ENCODE measurements around the gene THBD. TPM values are rescaled to one million over a fixed set of nuclear protein-coding genes. Genes with fewer than 3 reads are reported as not detected.

THBD gene
- total RNA-seq, 4 donors from 2014 or later = 12.0 to 77.4 (median 39.5) TPM

- WGBS, 2 donors (ENCODE audit: low coverage in 1 of 2) = 4 to 10% methylated on average over 4 to 8 of the region's 8 CpGs
- peak; percentile 83 for ATAC-seq
Measured at GRCh38 chr20:23061734-23062561, 12.5 kb upstream of the THBD start.

GRCh38 chr20:23061262-23061661, 11.8 kb upstream of the THBD start:
- no peaks in the 10 kb centered on the region for H3K36me3 ChIP-seq
- no peak for ATAC-seq
- peaks cover under 1% of the 10 kb centered on the region for H3K27me3 ChIP-seq
- no peak overlapping the region for H3K4me3 ChIP-seq
- H3K9me3 ChIP-seq = no peaks in the 10 kb centered on the region
- TF ChIP-seq POLR2A (IDR thresholded peaks at IDR 0.05) (no peak), CTCF (IDR thresholded peaks at IDR 0.05) (no peak), EP300 (IDR thresholded peaks at IDR 0.05) (no peak), POLR2AphosphoS5 (IDR thresholded peaks at IDR 0.05) (no peak)
- 50 to 100% methylated on average over 1 to 5 of the region's 5 CpGs for WGBS, 2 donors (ENCODE audit: low coverage in 1 of 2)
- peak overlapping the region; percentile 12 to 76 (median 65) for H3K27ac ChIP-seq
- H3K4me1 ChIP-seq = peaks cover 0 to 37% (median 26%) of the 10 kb centered on the region in 3 donors

More at GRCh38 chr20:23061734-23062561, 12.5 kb upstream of the THBD start:
- TF ChIP-seq CTCF (IDR thresholded peaks at IDR 0.05) (peak in 3 of 4 experiments; percentile 6 to 53 (median 47)), POLR2A (IDR thresholded peaks at IDR 0.05) (no peak), POLR2AphosphoS5 (IDR thresholded peaks at IDR 0.05) (peak; percentile 36), EP300 (IDR thresholded peaks at IDR 0.05) (no peak)
- Histone ChIP-seq H3K9me3 (no peaks in the 10 kb centered on the region), H3K4me3 (no peak overlapping the region), H3K4me1 (peaks cover 0 to 37% (median 26%) of the 10 kb centered on the region in 3 donors), H3K27ac (peak overlapping the region; percentile 12 to 76 (median 65)), H3K27me3 (peaks cover 7% of the 10 kb centered on the region), H3K36me3 (no peaks in the 10 kb centered on the region)

GRCh38 chr20:23060629-23061028, 11.2 kb upstream of the THBD start:
- 88 to 90% methylated on average over 1 to 4 of the region's 4 CpGs for WGBS, 2 donors (ENCODE audit: low coverage in 1 of 2)
- peak overlapping the region in 2 of 4 donors; percentile 60 to 76 for H3K27ac ChIP-seq

GRCh38 chr20:23059846-23060245, 10.4 kb upstream of the THBD start:
- TF ChIP-seq POLR2AphosphoS5 (IDR thresholded peaks at IDR 0.05) (no peak), CTCF (IDR thresholded peaks at IDR 0.05) (no peak), POLR2A (IDR thresholded peaks at IDR 0.05) (no peak), EP300 (IDR thresholded peaks at IDR 0.05) (no peak)
- H3K27ac ChIP-seq = no peak overlapping the region
- WGBS, 2 donors (ENCODE audit: low coverage in 1 of 2) = 23 to 66% methylated on average over 3 of the region's 3 CpGs

More at GRCh38 chr20:23060629-23061028, 11.2 kb upstream of the THBD start:
- Histone ChIP-seq H3K4me3 (no peak overlapping the region), H3K36me3 (no peaks in the 10 kb centered on the region), H3K9me3 (no peaks in the 10 kb centered on the region), H3K27me3 (no peaks in the 10 kb centered on the region), H3K4me1 (peaks cover 0 to 37% (median 26%) of the 10 kb centered on the region in 3 donors)
- TF ChIP-seq POLR2AphosphoS5 (IDR thresholded peaks at IDR 0.05) (no peak), POLR2A (IDR thresholded peaks at IDR 0.05) (no peak), CTCF (IDR thresholded peaks at IDR 0.05) (no peak), EP300 (IDR thresholded peaks at IDR 0.05) (no peak)
- no peak for ATAC-seq

More at GRCh38 chr20:23059846-23060245, 10.4 kb upstream of the THBD start:
- ATAC-seq = no peak
- H3K4me3 ChIP-seq = no peak overlapping the region
- H3K36me3 ChIP-seq = no peaks in the 10 kb centered on the region
- peaks cover 0 to 37% (median 26%) of the 10 kb centered on the region in 3 donors for H3K4me1 ChIP-seq
- H3K9me3 ChIP-seq = no peaks in the 10 kb centered on the region
- H3K27me3 ChIP-seq = no peaks in the 10 kb centered on the region
